DND-41 (cell line): ENCODE measurements around the gene ARL14EPL.

Experiments
- EZH2 ChIP-seq: IDR thresholded peaks from 3 replicates; pipeline ENCODE4 v1.6.1; 2012; ENCODE audit warnings: borderline replicate concordance, low read depth, mild to moderate bottlenecking, moderate library complexity, low read length, inconsistent platforms; ENCODE audit not compliant: severe bottlenecking
- TF ChIP-seq, protein P1 (sequence below): IDR thresholded peaks from 2 replicates; pipeline ENCODE4 v1.5.1; 2012; ENCODE audit warnings: borderline replicate concordance, low read length, moderate library complexity, mild to moderate bottlenecking; ENCODE audit not compliant: poor library complexity, severe bottlenecking; ENCODE audit errors: extremely low read depth

GRCh38 chr5:116084287-116084691 lies 52.0 kb downstream of the ARL14EPL start:
- TF ChIP-seq, protein P1, sequence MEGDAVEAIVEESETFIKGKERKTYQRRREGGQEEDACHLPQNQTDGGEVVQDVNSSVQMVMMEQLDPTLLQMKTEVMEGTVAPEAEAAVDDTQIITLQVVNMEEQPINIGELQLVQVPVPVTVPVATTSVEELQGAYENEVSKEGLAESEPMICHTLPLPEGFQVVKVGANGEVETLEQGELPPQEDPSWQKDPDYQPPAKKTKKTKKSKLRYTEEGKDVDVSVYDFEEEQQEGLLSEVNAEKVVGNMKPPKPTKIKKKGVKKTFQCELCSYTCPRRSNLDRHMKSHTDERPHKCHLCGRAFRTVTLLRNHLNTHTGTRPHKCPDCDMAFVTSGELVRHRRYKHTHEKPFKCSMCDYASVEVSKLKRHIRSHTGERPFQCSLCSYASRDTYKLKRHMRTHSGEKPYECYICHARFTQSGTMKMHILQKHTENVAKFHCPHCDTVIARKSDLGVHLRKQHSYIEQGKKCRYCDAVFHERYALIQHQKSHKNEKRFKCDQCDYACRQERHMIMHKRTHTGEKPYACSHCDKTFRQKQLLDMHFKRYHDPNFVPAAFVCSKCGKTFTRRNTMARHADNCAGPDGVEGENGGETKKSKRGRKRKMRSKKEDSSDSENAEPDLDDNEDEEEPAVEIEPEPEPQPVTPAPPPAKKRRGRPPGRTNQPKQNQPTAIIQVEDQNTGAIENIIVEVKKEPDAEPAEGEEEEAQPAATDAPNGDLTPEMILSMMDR: no peak
- TF ChIP-seq EZH2: no peak
